PC-9 (cell line): Measurements from ENCODE around the gene HNRNPLL. TPM values are rescaled to one million over a fixed set of nuclear protein-coding genes. Genes with fewer than 3 reads are reported as not detected.

Experiments
- BruUV-seq: library from RNA; stranded (reverse); fragments of 400-500 nt; replicated peaks from 2 replicates; lab custom pipeline; 2021; lab: Mats Ljungman, UMichigan
- CTCF ChIA-PET: fragments of 300-600 bp; sonication (Branson Sonifier 250); formaldehyde crosslinking; loops from one replicate; lab custom pipeline; 2022; ENCODE audit warnings: antibody characterized with exemption; lab: Charles Lee
- POLR2A ChIA-PET: fragments of 300-600 bp; sonication (Branson Sonifier 250); formaldehyde crosslinking; loops from one replicate; lab custom pipeline; 2022; ENCODE audit warnings: antibody characterized with exemption; ENCODE audit not compliant: unreplicated experiment; lab: Charles Lee
- DNase-seq, 2 experiments: peaks; one replicate each; pipeline versions ENCODE4 v3.0.0 to v3.0.0-alpha.2; 2015 to 2022; ENCODE audit warnings: mixed read lengths in 1 of 2
- H2AFZ ChIP-seq: fragments of 200-600 bp; sonication (generic); 2 replicates; pipeline ENCODE4 v1.8.1; 2017; ENCODE audit warnings: antibody characterized with exemption
- H3F3A ChIP-seq: fragments of 200-600 bp; sonication (generic); 2 replicates; pipeline ENCODE4 v1.8.1; 2017; ENCODE audit warnings: antibody characterized with exemption, mild to moderate bottlenecking, low read depth; ENCODE audit not compliant: insufficient read depth
- H3K27ac ChIP-seq: fragments of 200-600 bp; sonication (generic); 2 replicates; pipeline ENCODE4 v1.6.1; 2016; ENCODE audit warnings: mixed run types
- H3K27me3 ChIP-seq: fragments of 200-600 bp; sonication (generic); 2 replicates; pipeline ENCODE4 v1.6.1; 2016; ENCODE audit warnings: low read depth, mixed run types; ENCODE audit not compliant: insufficient read depth
- H3K36me3 ChIP-seq: fragments of 200-600 bp; sonication (generic); 2 replicates; pipeline ENCODE4 v1.6.1; 2016; ENCODE audit warnings: low read depth, mixed run types
- H3K4me1 ChIP-seq: fragments of 200-600 bp; sonication (generic); replicated peaks from 2 replicates; pipeline ENCODE4 v1.6.1; 2016; ENCODE audit warnings: mixed run types; ENCODE audit not compliant: insufficient read depth
- H3K4me2 ChIP-seq: fragments of 200-600 bp; sonication (generic); 2 replicates; pipeline ENCODE4 v1.6.1; 2017; ENCODE audit warnings: mixed run types
- H3K4me3 ChIP-seq: fragments of 200-600 bp; sonication (generic); 2 replicates; pipeline ENCODE4 v1.6.1; 2016; ENCODE audit warnings: mixed run types
- H3K79me2 ChIP-seq: fragments of 200-600 bp; sonication (generic); 2 replicates; pipeline ENCODE4 v1.6.1; 2017; ENCODE audit warnings: low read depth, mixed run types
- H3K9me2 ChIP-seq: fragments of 200-600 bp; sonication (generic); 2 replicates; pipeline ENCODE4 v1.8.1; 2017; ENCODE audit warnings: mild to moderate bottlenecking; ENCODE audit not compliant: insufficient read depth
- H3K9me3 ChIP-seq: fragments of 200-600 bp; sonication (generic); 2 replicates; pipeline ENCODE4 v1.8.1; 2016; ENCODE audit warnings: low read depth; ENCODE audit not compliant: insufficient read depth
- H4K20me1 ChIP-seq: fragments of 200-600 bp; sonication (generic); 2 replicates; pipeline ENCODE4 v1.8.1; 2017; ENCODE audit not compliant: insufficient read depth
- CTCF ChIP-seq: fragments of 200-600 bp; sonication (generic); conservative IDR thresholded peaks from 2 replicates; pipeline ENCODE4 v1.6.1; 2017; ENCODE audit warnings: mixed run types, antibody characterized with exemption, mild to moderate bottlenecking, moderate library complexity
- EZH2 ChIP-seq: fragments of 200-600 bp; sonication (generic); IDR thresholded peaks from 2 replicates; pipeline ENCODE4 v1.8.0; 2017; ENCODE audit warnings: antibody characterized with exemption, low read depth
- intact Hi-C: fragments of 100-400 bp; cut with micrococcal nuclease; formaldehyde crosslinking; loops from one replicate; pipeline ENCODE4 v1.10.0; 2022; ENCODE audit not compliant: unreplicated experiment
- total RNA-seq: library from RNA; stranded (reverse); gene quantifications from 2 replicates; pipeline ENCODE4 v1.2.3, GENCODE V29; 2021

Gene HNRNPLL
- total RNA-seq, 1 experiment from 2014 or later, result 38.1 TPM

GRCh38 chr2:38571193-38571592 lies 31.5 kb downstream of the HNRNPLL start:
- Histone ChIP-seq H3K27me3 (no peaks in the 10 kb centered on the region), H3K36me3 (peaks cover 31% of the 10 kb centered on the region)

GRCh38 chr2:38568724-38569436 lies 33.8 kb downstream of the HNRNPLL start:
- intact Hi-C loops, result no loop called here
- H3K4me2 ChIP-seq, result no peak overlapping the region
- no peaks in the 10 kb centered on the region for H3K27me3 ChIP-seq
- POLR2A ChIA-PET, result no interaction called here
- no peak overlapping the region for H2AFZ ChIP-seq
- peaks cover 34% of the 10 kb centered on the region for H3K36me3 ChIP-seq
- H4K20me1 ChIP-seq, result no peaks in the 10 kb centered on the region
- no peak overlapping the region for H3K4me3 ChIP-seq
- H3K9me2 ChIP-seq, result no peaks in the 10 kb centered on the region
- CTCF ChIA-PET, result no interaction called here
- H3K27ac ChIP-seq, result no peak overlapping the region
- no peaks in the 10 kb centered on the region for H3K4me1 ChIP-seq
- no peaks in the 10 kb centered on the region; the same call in 1 of the 2 replicates for H3F3A ChIP-seq
- no TSS peak for BruUV-seq
- H3K9me3 ChIP-seq, result no peaks in the 10 kb centered on the region
- TF ChIP-seq EZH2, result no peak
- TF ChIP-seq CTCF, result no peak
- no peak for DNase-seq
- H3K79me2 ChIP-seq, result no peaks in the 10 kb centered on the region

More at GRCh38 chr2:38571193-38571592, 31.5 kb downstream of the HNRNPLL start:
- Histone ChIP-seq H3K79me2 (no peaks in the 10 kb centered on the region), H3F3A (no peaks in the 10 kb centered on the region), H3K4me3 (no peak overlapping the region), H3K9me2 (no peaks in the 10 kb centered on the region), H2AFZ (no peak overlapping the region), H3K4me2 (no peak overlapping the region), H4K20me1 (no peaks in the 10 kb centered on the region), H3K27ac (no peak overlapping the region), H3K9me3 (no peaks in the 10 kb centered on the region), H3K4me1 (no peaks in the 10 kb centered on the region)
- TF ChIP-seq CTCF (no peak), EZH2 (no peak)
- POLR2A ChIA-PET, result no interaction called here
- BruUV-seq, result no TSS peak
- no peak for DNase-seq
- CTCF ChIA-PET, result no interaction called here
- intact Hi-C loops, result no loop called here

- no TSS peak for BruUV-seq
- H3K9me3 ChIP-seq, result no peaks in the 10 kb centered on the region
- H3K9me2 ChIP-seq, result no peaks in the 10 kb centered on the region
- H3K36me3 ChIP-seq, result peaks cover 27% of the 10 kb centered on the region
- H3K79me2 ChIP-seq, result no peaks in the 10 kb centered on the region
- H2AFZ ChIP-seq, result no peak overlapping the region
- H4K20me1 ChIP-seq, result no peaks in the 10 kb centered on the region
- no peaks in the 10 kb centered on the region; the same call in 1 of the 2 replicates for H3F3A ChIP-seq
- H3K27me3 ChIP-seq, result no peaks in the 10 kb centered on the region
- no peak overlapping the region for H3K4me3 ChIP-seq
- no peaks in the 10 kb centered on the region for H3K4me1 ChIP-seq
- intact Hi-C loops, result no loop called here
- H3K4me2 ChIP-seq, result no peak overlapping the region
- H3K27ac ChIP-seq, result no peak overlapping the region
- DNase-seq, result no peak
- ChIA-PET POLR2A (no interaction called here), CTCF (no interaction called here)
- TF ChIP-seq CTCF, result no peak
Measured at GRCh38 chr2:38565333-38565732, 37.4 kb downstream of the HNRNPLL start.
